Mononuclear cell (primary cell): ENCODE measurements around the gene PDE1A. TPM values are rescaled to one million over a fixed set of nuclear protein-coding genes. Genes with fewer than 3 reads are reported as not detected.

Source experiments
- H3K27me3 ChIP-seq: 2 replicates; pipeline ENCODE4 v1.6.0; 2011; ENCODE audit warnings: low read length, control low read depth; ENCODE audit not compliant: insufficient read depth
- H3K4me1 ChIP-seq: 2 replicates; pipeline ENCODE4 v1.5.1; 2011; ENCODE audit warnings: mild to moderate bottlenecking, low read length, control low read depth; ENCODE audit not compliant: insufficient read depth
- H3K4me3 ChIP-seq: 2 replicates; pipeline ENCODE4 v1.5.1; 2011; ENCODE audit warnings: mild to moderate bottlenecking, low read length, moderate library complexity
- H3K9me3 ChIP-seq: 2 replicates; pipeline ENCODE4 v1.5.1; 2011; ENCODE audit warnings: low read depth, mild to moderate bottlenecking, control low read depth, low read length
- total RNA-seq: library from RNA; depleted of rRNA; stranded (reverse); fragments of >200 nt; gene quantifications from one replicate; pipeline ENCODE4 v1.2.3, GENCODE V29; 2012

The PDE1A gene
- total RNA-seq: not detected

GRCh38 chr2:182426918-182427240 is at the start of gene PDE1A:
Gene PDE1A (minus strand): TSS chr2:182427036.
- no peaks in the 10 kb centered on the region for H3K9me3 ChIP-seq
- H3K27me3 ChIP-seq: no peaks in the 10 kb centered on the region
- no peaks in the 10 kb centered on the region for H3K4me1 ChIP-seq
- H3K4me3 ChIP-seq: no peak within 1 kb of the TSS

DNA sequence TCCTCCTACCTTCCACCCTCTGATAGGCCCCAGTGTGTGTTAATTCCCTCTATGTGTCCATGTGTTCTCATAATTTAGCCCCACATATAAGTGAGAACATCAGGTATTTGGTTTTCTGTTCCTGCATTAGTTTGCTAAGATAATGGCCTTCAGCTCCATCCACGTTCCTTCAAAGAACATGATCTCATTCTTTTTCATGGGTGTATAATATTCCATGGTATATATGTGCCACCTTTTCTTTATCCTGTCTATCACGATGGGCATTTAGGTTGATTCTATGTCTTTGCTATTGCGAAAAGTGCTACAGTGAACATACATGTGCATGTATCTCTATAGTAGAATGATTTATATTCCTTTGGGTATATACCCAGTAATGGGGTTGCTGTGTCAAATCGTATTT is 46.8 kb upstream of the PDE1A start:
- Histone ChIP-seq H3K27me3 (no peaks in the 10 kb centered on the region), H3K4me1 (no peaks in the 10 kb centered on the region), H3K9me3 (peaks cover 16% of the 10 kb centered on the region), H3K4me3 (no peak overlapping the region)

- no peaks in the 10 kb centered on the region for H3K27me3 ChIP-seq
- H3K4me1 ChIP-seq: no peaks in the 10 kb centered on the region
- no peaks in the 10 kb centered on the region for H3K9me3 ChIP-seq
- no peak overlapping the region for H3K4me3 ChIP-seq
Observed at GRCh38 chr2:182463760-182464159, 36.9 kb upstream of the PDE1A start.

DNA sequence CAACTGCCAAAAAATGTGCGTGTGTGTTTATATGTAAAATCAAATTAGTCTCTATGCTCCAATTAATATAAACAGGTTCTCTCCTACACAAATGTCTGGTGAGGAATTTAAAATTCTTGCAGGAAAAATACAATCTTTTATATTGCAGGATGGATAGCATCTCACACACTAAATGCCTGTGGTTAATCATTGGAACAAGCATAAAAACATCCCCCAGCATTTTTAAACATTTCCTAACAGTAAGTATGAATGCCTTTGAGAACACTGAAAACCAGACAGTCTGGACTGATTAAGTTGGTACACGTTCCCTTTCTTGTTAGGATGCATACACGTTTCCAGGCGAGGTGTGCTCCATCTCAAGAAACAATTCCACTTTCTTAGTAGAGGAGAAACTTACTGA is 29.9 kb upstream of the PDE1A start:
- Histone ChIP-seq H3K27me3 (no peaks in the 10 kb centered on the region), H3K4me3 (no peak overlapping the region), H3K4me1 (no peaks in the 10 kb centered on the region), H3K9me3 (no peaks in the 10 kb centered on the region)

DNA sequence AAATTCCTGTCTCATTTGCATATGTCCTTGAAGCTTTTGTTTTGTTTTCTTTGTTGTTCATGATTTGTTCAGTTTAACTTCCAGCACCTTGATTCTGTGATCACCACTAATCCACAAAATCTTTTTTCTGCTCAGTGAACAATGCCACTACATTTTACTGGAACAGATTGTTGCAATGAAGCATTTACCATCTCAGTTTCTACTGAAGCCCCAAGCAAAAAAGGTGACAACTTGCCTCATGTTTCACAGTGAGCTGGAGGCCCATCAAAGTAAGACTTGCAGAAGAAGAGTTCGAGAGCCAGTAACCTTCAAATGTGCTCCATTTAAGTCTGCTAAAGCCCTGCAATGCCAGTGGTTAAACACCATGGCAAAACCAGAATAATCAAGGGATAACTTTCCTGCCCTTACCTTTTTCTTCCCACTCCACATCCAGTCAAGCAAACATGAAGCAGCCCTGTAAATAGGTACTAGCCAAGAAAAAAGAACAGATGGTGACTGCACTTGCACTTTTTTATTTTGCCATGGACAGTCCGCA is 25.7 kb upstream of the PDE1A start:
- Histone ChIP-seq H3K4me3 (no peak overlapping the region), H3K4me1 (no peaks in the 10 kb centered on the region), H3K9me3 (no peaks in the 10 kb centered on the region), H3K27me3 (no peaks in the 10 kb centered on the region)

- Histone ChIP-seq H3K27me3 (no peaks in the 10 kb centered on the region), H3K4me1 (no peaks in the 10 kb centered on the region), H3K9me3 (no peaks in the 10 kb centered on the region), H3K4me3 (no peak overlapping the region)
Observed at GRCh38 chr2:182448371-182448770, 21.5 kb upstream of the PDE1A start.

DNA sequence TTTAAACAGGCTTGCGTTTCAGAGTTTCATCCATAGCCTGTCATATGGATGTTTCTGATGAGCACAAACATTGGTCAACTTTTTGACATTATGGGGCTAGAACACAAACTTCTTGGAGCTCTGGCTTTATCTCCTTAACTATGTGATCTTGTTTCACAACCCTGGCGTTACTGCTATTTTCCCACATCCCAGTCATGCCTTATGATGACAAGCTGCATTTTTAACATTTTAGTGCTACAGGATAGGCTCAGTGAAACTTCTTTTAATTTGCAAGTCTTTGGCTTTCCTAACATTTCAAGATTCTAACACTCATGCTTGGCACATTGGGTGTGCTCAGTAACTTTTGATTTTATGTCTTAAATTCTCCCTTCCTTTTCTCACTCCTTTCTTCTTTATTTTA is 21.0 kb upstream of the PDE1A start:
- no peaks in the 10 kb centered on the region for H3K9me3 ChIP-seq
- no peaks in the 10 kb centered on the region for H3K4me1 ChIP-seq
- H3K27me3 ChIP-seq: no peaks in the 10 kb centered on the region
- no peak overlapping the region for H3K4me3 ChIP-seq

DNA sequence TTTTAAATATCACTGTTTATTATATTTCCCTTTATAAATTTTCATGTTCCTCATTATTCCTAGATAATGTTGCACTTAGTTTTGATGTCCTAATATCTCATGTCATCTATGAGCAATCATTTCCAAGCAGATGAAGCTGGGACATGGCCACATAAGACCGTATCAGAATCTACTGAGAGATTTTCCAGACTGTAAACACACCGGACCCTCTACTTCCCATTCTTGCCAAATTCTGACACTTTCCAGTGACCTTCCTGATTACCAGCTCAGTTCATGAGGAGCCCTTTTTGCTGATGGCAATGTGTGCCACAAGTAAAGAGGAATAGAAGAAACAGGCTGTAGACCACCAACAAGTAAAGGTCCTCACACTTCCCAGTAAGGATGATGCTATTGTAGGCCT is 20.3 kb upstream of the PDE1A start:
- Histone ChIP-seq H3K9me3 (no peaks in the 10 kb centered on the region), H3K4me1 (no peaks in the 10 kb centered on the region), H3K4me3 (no peak overlapping the region), H3K27me3 (no peaks in the 10 kb centered on the region)

GRCh38 chr2:182446087-182446486 is 19.3 kb upstream of the PDE1A start:
- no peak overlapping the region for H3K4me3 ChIP-seq
- no peaks in the 10 kb centered on the region for H3K9me3 ChIP-seq
- no peaks in the 10 kb centered on the region for H3K27me3 ChIP-seq
- H3K4me1 ChIP-seq: no peaks in the 10 kb centered on the region

GRCh38 chr2:182445391-182445965 is 18.6 kb upstream of the PDE1A start:
- no peak overlapping the region for H3K4me3 ChIP-seq
- no peaks in the 10 kb centered on the region for H3K4me1 ChIP-seq
- H3K9me3 ChIP-seq: no peaks in the 10 kb centered on the region
- no peaks in the 10 kb centered on the region for H3K27me3 ChIP-seq

DNA sequence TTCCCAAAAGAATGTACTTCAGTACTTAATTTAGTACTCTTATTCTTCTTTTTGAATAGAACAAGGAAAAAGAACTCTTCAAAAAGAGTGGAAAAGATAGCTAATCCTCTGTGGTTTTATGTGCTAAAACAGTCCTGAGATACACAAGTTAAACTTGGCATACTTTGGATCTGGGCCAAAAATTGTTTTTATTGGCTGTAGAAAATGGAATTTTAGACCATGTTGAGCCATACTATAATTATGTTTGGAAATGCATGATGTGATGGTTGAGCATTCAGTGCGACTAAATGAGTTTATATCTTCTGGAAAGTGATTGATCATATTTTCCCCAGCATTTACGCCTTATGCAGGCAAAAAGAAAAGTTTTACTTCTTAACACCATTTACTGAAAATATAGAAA is 18.0 kb upstream of the PDE1A start:
- Histone ChIP-seq H3K9me3 (no peaks in the 10 kb centered on the region), H3K4me1 (no peaks in the 10 kb centered on the region), H3K27me3 (no peaks in the 10 kb centered on the region), H3K4me3 (no peak overlapping the region)

- no peaks in the 10 kb centered on the region for H3K4me1 ChIP-seq
- H3K27me3 ChIP-seq: no peaks in the 10 kb centered on the region
- no peaks in the 10 kb centered on the region for H3K9me3 ChIP-seq
- no peak overlapping the region for H3K4me3 ChIP-seq
Observed at GRCh38 chr2:182444170-182444569, 17.3 kb upstream of the PDE1A start.

GRCh38 chr2:182436252-182436651 is 9.4 kb upstream of the PDE1A start:
- H3K27me3 ChIP-seq: no peaks in the 10 kb centered on the region
- H3K9me3 ChIP-seq: no peaks in the 10 kb centered on the region
- H3K4me3 ChIP-seq: no peak overlapping the region
- H3K4me1 ChIP-seq: no peaks in the 10 kb centered on the region

- H3K4me3 ChIP-seq: no peak overlapping the region
- H3K4me1 ChIP-seq: no peaks in the 10 kb centered on the region
- H3K27me3 ChIP-seq: no peaks in the 10 kb centered on the region
- H3K9me3 ChIP-seq: no peaks in the 10 kb centered on the region
Observed at GRCh38 chr2:182435754-182436153, 8.9 kb upstream of the PDE1A start.

DNA sequence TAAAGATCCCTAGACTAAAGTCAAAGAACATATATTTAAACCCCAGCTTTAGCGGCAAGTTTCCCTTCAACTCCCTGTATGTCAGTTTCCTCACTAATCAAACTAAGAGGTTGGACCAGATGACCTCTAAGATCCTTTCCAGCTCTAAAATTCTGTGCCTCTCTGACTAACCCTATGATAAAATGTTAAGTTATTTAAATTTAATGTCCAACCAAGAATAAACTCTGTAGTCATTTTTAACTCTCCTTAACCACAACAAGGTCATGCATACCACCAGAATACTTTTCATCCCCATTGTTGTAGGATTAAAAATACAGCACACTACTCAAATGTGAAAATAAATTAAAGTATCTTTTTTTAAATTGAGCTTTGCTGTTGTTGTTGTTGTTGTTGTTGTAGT is 5.2 kb upstream of the PDE1A start:
- no peaks in the 10 kb centered on the region for H3K27me3 ChIP-seq
- no peaks in the 10 kb centered on the region for H3K9me3 ChIP-seq
- H3K4me3 ChIP-seq: no peak overlapping the region
- no peaks in the 10 kb centered on the region for H3K4me1 ChIP-seq

- Histone ChIP-seq H3K4me3 (no peak overlapping the region), H3K4me1 (no peaks in the 10 kb centered on the region), H3K9me3 (no peaks in the 10 kb centered on the region), H3K27me3 (no peaks in the 10 kb centered on the region)
Observed at GRCh38 chr2:182428476-182428875, 1.6 kb upstream of the PDE1A start.
